ENCODE data around the gene COLEC11.
"Not testable (repeated sequence)": the region's sequence is repeated elsewhere in the genome, so short reads cannot be mapped to it uniquely, and the experiment has no call there.

COLEC11 gene

GRCh38 chr2:3606028-3606369 lies 11.1 kb downstream of the COLEC11 start:
- FAIRE-seq: no peak

- no peak for FAIRE-seq
Measured at GRCh38 chr2:3606370-3607201, 11.7 kb downstream of the COLEC11 start.

GRCh38 chr2:3608373-3609278 lies 13.7 kb downstream of the COLEC11 start:
- FAIRE-seq: no peak

- FAIRE-seq: not testable (repeated sequence)
Measured at GRCh38 chr2:3609279-3609673, 14.4 kb downstream of the COLEC11 start.

DNA sequence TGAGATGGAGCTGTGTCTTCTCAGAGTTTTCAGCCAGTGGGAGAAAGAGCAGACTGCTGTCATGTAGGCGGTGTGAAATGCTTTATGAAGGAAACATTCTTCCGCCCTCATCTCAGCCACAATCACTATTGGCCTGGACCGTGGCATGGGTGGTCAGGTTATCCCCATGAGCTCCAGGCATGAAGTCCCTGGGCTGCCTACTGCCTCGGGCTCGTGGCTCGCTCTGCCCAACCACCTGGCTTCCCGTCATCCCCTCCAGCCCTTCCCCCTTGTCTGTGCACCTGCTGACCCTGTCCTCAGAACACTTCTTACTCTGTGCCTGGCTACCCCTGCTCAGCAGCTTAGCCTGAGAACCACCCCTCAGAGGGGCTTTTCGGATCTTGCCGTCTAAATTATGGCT lies 15.5 kb downstream of the COLEC11 start:
- no peak for FAIRE-seq

DNA sequence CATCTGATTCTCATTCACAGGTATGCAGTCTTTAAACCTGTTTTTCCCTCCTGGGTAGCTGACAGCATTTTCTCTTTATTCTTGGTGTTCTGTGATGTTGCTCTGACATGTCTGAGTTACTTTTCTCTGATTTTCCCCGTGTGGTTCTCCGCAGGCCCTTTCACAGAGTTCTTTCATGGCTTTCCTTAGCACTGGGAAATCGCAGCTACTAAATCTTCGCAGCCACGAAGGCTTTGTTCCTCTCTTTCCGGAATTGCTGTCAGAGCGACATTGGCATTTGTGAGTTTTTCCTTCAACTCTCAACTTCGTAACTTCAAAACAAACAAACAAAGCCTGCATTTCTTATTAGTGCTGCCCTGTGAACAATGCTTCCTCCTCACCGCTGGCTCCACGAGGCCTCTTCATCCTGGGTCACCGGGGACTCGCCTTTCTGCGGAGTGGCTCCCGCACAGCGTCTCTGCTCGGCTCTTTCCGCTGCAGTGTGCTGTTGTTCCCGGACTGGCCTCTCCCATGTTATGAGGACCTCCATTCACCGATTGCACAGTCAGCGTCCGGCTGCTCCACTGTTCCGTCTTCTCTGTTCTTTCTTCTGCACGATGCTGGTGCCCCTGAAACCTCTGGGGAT lies 16.1 kb downstream of the COLEC11 start:
- FAIRE-seq: no peak

GRCh38 chr2:3611589-3611988 lies 16.7 kb downstream of the COLEC11 start:
- FAIRE-seq: no peak

- no peak for FAIRE-seq
Measured at GRCh38 chr2:3612639-3613523, 18.0 kb downstream of the COLEC11 start.

- no peak for FAIRE-seq
Measured at GRCh38 chr2:3613524-3613905, 18.6 kb downstream of the COLEC11 start.

GRCh38 chr2:3614743-3615142 lies 19.8 kb downstream of the COLEC11 start:
- FAIRE-seq: peak; percentile 75

DNA sequence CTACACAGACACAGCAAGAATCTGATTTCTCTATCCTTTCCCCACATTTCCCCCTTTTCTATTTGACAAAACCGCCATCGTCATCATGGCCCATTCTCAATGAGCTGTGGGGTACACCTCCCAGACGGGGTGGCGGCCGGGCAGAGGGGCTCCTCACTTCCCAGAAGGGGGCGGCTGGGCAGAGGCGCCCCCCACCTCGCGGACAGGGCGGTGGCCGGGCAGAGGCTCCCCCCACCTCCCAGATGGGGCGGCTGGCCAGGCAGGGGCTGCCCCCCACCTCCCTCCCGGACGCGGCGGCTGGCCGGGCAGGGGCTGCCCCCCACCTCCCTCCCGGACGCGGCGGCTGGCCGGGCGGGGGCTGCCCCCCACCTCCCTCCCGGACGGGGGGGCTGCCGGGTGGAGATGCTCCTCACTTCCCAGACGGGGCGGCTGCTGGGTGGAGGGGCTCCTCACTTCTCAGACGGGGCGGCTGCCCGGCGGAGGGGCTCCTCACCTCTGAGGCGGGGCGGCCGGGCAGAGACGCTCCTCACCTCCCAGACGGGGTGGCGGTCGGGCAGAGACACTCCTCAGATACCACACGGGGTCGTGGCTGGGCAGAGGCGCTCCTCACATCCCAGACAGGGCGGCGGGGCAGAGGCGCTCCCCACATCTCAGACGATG lies 20.8 kb downstream of the COLEC11 start:
- FAIRE-seq: not testable (repeated sequence)

- not testable (repeated sequence) for FAIRE-seq
Measured at GRCh38 chr2:3616435-3617197, 21.7 kb downstream of the COLEC11 start.

GRCh38 chr2:3617198-3617890 lies 22.4 kb downstream of the COLEC11 start:
- no peak for FAIRE-seq

DNA sequence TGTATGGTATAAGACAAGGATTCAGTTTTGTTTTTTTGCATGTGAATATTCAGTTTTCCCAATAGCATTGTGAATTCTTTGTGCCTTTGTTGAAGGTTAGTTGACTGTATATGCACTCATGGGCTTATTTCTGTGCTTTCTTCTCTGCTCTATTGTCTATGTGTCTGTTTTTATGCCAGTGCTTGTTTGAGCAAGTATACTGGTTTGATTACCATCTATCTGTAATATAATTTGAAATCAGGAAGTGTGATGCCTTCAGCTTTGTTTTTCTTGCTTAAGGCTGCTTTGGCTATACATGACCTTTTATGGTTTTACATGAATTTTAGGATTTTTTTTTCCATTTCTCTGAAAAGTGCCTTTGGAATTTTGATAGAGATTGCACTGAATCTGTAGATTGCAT lies 23.5 kb downstream of the COLEC11 start:
- no peak for FAIRE-seq

- FAIRE-seq: no peak
Measured at GRCh38 chr2:3619033-3619432, 24.1 kb downstream of the COLEC11 start.

DNA sequence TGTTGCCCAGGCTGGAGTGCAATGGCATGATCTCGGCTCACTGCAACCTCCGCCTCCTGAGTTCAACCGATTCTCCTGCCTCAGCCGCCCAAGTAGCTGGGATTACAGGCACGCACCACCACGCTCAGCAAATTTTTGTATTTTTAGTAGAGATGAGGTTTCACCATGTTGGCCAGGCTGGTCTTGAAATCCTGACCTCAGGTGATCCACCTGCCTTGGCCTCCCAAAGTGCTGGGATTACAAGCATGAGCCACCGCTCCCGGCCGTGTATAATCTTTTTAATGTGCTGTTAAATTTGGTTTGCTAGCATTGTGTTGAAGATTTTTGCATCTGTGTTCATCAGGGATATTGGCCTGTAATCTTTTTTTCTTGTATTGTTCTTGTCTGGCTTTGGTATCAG lies 24.7 kb downstream of the COLEC11 start:
- FAIRE-seq: not testable (repeated sequence)

DNA sequence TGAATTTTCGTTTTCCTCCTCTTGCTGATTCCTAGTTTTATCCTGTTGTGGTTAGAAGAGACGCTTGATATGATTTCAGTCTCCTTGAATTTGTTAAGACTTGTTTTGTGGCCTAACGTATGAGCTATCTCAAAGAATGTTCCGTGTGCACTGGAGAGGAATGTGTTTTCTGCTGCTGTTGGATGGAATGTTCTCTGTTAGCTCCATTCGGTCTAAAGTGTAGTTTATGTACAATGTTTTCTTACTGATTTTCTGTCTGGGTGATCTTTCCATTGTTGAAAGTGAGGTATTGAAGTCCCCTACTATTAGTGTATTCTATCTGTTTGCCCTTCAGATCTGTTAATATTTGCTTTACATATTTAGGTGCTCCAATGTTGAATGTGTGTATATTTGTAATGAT lies 25.9 kb downstream of the COLEC11 start:
- no peak for FAIRE-seq

DNA sequence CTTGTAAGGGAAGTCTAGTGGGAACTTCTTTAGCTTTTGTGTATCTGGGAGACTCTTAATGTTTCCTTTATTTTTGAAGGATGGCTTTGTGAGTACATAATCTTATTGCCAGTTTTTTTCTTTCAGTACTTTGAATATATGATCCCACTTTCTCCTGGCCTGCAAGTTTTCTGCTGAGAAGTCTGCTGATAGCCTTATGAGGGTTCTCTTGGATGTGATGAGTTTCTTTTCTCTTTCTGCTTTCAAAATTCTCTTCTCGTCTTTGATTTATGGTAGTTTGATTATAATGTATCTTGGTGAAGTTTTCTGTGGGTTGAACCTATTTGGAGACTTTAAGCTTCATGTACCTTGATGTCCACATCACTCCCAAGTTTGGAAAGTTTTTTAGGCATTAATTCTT lies 28.1 kb downstream of the COLEC11 start:
- no peak for FAIRE-seq

- no peak for FAIRE-seq
Measured at GRCh38 chr2:3624059-3624794, 29.3 kb downstream of the COLEC11 start.

GRCh38 chr2:3625186-3625585 lies 30.3 kb downstream of the COLEC11 start:
- FAIRE-seq: no peak
